Spinal cord (tissue), 10 donors: Measurements from ENCODE around the gene WFDC5. TPM values are rescaled to one million over a fixed set of nuclear protein-coding genes. Genes with fewer than 3 reads are reported as not detected.

Source experiments
- DNase-seq, 6 donors: peaks; one replicate each; pipeline versions ENCODE4 v3.0.0 to v3.0.0-alpha.2; 2013 to 2015; ENCODE audit warnings: low spot score in 6 of 6, low read depth in 4 of 6
- H3K27ac ChIP-seq: one replicate; pipeline ENCODE4 v1.5.1; 2013; ENCODE audit warnings: low read depth, low read length, control low read depth
- H3K27me3 ChIP-seq: one replicate; pipeline ENCODE4 v1.6.1; 2013; ENCODE audit warnings: low read length; ENCODE audit not compliant: control insufficient read depth, insufficient read depth
- H3K36me3 ChIP-seq: one replicate; pipeline ENCODE4 v1.6.1; 2013; ENCODE audit warnings: low read length; ENCODE audit not compliant: control insufficient read depth, insufficient read depth
- H3K4me1 ChIP-seq: one replicate; pipeline ENCODE4 v1.6.1; 2013; ENCODE audit warnings: low read length; ENCODE audit not compliant: control insufficient read depth, insufficient read depth
- H3K4me3 ChIP-seq: one replicate; pipeline ENCODE4 v1.5.1; 2013; ENCODE audit warnings: low read depth, low read length, control low read depth
- H3K9me3 ChIP-seq: one replicate; pipeline ENCODE4 v1.6.1; 2013; ENCODE audit warnings: low read length; ENCODE audit not compliant: control insufficient read depth, insufficient read depth
- WGBS: methylation state at CpG from one replicate; pipeline ENCODE4 v1.1.5; 2013; ENCODE audit warnings: missing lambda C conversion rate; ENCODE audit not compliant: insufficient coverage; 5-methylcytosine and 5-hydroxymethylcytosine counted together
- polyA plus RNA-seq, 2 donors: library from polyadenylated mRNA; unstranded; fragments of 120-200 nt; gene quantifications; one replicate each; pipeline ENCODE4 v1.2.1, GENCODE V29; 2013; ENCODE audit not compliant: insufficient read length in 2 of 2
- total RNA-seq, 2 donors: library from RNA; depleted of rRNA in 1 of 2; stranded (reverse); fragments of 120-200 nt in 1 of 2; fragments of >200 nt in 1 of 2; gene quantifications; one replicate each; pipeline versions ENCODE4 v1.2.3 to v1.2.4, GENCODE V29; 2013 to 2014
- donor health status: healthy.

WFDC5 gene
- total and polyA plus RNA-seq, 4 donors = 0.28 to 0.57 (median 0.33) TPM; not detected in 1

DNA sequence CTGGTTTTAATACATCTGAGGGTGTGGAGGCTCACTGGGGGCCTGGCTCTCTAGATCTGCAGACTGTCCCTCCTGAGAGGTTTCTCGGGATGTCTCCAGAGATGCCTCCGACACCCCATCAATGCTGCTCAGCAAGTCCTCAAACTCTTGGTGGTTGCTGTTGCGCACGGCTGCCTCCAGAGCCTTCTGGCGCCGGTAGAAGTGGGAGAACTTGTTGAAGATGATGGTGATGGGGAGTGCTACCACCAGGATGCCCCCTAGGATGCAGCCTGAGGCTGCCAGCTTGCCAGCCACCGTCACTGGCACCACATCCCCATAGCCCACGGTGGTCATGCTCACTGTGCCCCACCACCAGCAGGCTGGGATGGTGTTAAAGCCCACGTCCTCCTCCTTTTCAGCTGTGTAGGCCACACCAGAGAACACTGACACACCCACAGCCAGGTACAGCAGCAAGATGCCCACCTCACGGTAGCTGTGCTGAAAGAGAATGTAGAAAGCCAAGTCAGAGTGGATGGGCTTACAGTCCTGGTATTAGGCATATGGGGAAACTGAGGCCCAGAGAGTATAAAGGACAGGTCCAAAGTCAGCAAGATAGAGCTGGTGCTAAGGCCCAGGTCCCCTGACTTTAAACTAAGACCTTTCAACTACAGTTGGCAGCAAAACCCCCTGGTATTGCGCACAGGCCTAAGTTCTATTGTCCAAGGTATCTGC is 20.0 kb downstream of the WFDC5 start:
- 92% methylated on average over 9 of the region's 11 CpGs for WGBS
- Histone ChIP-seq H3K27me3 (peaks cover 25% of the 10 kb centered on the region), H3K4me3 (no peak overlapping the region), H3K4me1 (peaks cover 21% of the 10 kb centered on the region), H3K9me3 (no peaks in the 10 kb centered on the region), H3K27ac (no peak overlapping the region), H3K36me3 (peaks cover 3% of the 10 kb centered on the region)
- DNase-seq = no peak

DNA sequence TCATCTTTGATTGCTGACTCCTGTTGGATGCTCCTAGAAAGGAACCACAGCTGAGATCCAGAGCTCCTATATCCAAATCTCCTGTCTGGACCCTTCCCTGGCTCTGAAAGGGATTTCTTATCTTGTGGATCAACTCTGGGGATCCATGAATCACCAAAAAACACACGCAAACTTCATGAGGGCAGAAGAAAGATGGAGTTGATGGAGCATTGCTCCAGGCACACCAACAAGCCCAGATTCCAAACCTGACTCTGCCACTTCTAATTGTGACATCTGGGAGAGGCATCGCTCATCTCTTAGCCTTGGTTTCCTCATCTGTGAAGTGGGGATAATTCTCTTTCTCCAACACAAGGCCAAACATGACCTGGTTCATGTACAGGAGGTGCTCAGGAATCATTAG is 20.8 kb downstream of the WFDC5 start:
- 100% methylated on average over 1 of the region's 2 CpGs for WGBS
- H3K27ac ChIP-seq = no peak overlapping the region
- peaks cover 17% of the 10 kb centered on the region for H3K27me3 ChIP-seq
- H3K36me3 ChIP-seq = peaks cover 3% of the 10 kb centered on the region
- H3K4me3 ChIP-seq = no peak overlapping the region
- no peak for DNase-seq
- H3K4me1 ChIP-seq = peaks cover 21% of the 10 kb centered on the region
- H3K9me3 ChIP-seq = no peaks in the 10 kb centered on the region

DNA sequence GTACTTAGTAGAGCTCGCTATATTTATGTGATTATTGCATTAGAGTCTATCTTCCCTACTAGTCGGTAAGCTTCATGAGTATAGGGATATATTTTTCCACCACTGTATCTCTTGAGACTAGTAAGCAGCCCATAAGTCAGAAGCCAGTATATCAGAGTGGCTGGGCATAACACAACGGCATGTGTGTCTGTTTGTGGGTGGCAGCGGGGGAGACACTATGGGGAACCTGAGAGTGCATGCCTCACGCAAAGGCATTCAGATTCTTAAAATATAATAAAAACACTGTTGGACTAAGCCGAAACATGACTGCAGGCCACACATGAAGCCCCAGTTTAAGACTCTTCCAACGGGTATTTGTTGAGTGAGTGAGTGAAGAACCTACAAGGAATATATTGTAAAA is 22.1 kb downstream of the WFDC5 start:
- Histone ChIP-seq H3K9me3 (no peaks in the 10 kb centered on the region), H3K4me1 (peaks cover 18% of the 10 kb centered on the region), H3K27ac (no peak overlapping the region), H3K27me3 (peaks cover 5% of the 10 kb centered on the region), H3K4me3 (no peak overlapping the region), H3K36me3 (no peaks in the 10 kb centered on the region)
- WGBS = 80% methylated on average over 2 of the region's 7 CpGs
- no peak for DNase-seq

DNA sequence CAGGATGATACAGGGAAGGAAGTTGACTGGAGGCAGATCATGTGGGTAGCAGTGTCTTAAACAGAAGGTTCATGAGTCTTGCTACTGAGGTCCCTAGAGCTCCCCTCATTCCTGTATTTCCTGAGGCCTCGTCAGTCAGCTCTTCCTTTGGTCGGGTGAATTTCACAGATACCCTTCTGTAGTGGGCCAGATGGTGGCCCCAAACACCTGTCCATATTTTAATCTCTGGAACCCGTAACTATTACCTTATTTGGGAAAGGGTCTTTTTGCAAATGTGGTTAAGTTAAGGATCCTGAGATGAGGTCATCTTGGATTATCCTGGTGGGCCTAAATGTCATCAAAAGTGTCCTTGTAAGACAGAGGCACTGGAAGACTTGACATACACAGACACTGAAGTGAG is 23.6 kb downstream of the WFDC5 start:
- Histone ChIP-seq H3K4me1 (peaks cover 9% of the 10 kb centered on the region), H3K4me3 (no peak overlapping the region), H3K9me3 (no peaks in the 10 kb centered on the region), H3K36me3 (no peaks in the 10 kb centered on the region), H3K27ac (no peak overlapping the region), H3K27me3 (no peaks in the 10 kb centered on the region)
- DNase-seq = no peak
- 100% methylated on average over 1 of the region's 3 CpGs for whole genome bisulfite sequencing

DNA sequence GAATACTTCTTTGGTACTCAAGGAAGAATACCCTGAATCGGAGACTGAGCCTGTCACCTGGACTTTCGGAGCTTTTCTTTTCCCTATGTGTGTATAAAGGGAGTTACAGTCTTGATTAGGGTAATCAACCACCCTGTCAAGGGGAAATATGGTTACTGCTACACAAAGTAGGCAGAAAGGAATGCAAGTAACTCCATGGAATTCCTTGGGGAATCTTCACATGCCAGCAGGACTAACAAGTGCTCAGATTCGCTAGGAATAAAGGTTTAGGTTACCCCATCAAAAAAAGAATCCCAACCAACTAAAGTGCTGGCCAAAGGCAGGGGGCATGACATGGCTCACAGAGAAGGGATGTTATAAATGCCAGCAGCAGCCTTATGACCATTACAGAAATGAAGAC is 24.5 kb downstream of the WFDC5 start:
- Histone ChIP-seq H3K4me3 (no peak overlapping the region), H3K9me3 (no peaks in the 10 kb centered on the region), H3K36me3 (no peaks in the 10 kb centered on the region), H3K27ac (no peak overlapping the region), H3K4me1 (peaks cover 4% of the 10 kb centered on the region), H3K27me3 (no peaks in the 10 kb centered on the region)
- DNase-seq = no peak
- WGBS = 93% methylated on average over 3 of the region's 3 CpGs

DNA sequence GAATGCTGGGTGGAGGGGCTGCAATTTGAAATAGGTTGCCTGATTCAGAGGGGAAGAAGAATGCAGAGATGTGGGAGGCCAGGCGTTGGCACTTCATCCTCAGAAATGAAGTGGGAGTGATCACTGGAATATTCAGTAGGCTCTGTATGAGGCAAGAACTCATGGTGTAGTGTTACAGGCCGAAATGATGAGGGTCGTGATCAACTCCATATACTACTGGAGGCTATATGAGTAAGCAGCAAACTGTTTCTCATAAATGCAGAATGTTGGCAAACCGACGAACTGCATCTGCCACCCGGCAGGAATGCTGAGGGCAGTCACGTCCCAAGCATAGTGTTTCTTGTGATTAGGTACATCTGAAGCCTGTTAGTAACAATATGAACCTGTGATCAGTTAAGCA is 26.7 kb downstream of the WFDC5 start:
- no peak for DNase-seq
- Histone ChIP-seq H3K4me1 (no peaks in the 10 kb centered on the region), H3K9me3 (no peaks in the 10 kb centered on the region), H3K36me3 (no peaks in the 10 kb centered on the region), H3K4me3 (no peak overlapping the region), H3K27me3 (no peaks in the 10 kb centered on the region), H3K27ac (no peak overlapping the region)
- WGBS = 45% methylated on average over 1 of the region's 7 CpGs

DNA sequence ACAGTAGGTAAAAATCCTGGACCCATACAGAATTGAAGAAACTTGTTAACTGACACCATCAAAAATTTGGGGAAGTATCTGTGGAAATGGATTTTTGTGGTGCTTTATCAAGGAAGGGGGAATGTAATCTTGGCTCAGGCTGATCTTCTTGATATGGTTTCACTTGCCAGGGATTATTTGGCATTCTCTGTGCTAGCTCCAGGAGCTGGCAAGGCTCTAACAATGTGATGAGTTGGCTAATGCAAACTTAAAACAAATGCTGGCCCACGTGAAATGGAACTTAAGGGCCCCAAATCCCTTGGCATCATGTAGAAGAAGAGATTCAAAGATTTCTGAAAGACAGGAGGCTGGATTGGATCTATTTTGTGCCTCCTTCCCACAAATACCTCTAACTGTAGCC is 27.2 kb downstream of the WFDC5 start:
- H3K27ac ChIP-seq = no peak overlapping the region
- no peaks in the 10 kb centered on the region for H3K36me3 ChIP-seq
- H3K4me1 ChIP-seq = no peaks in the 10 kb centered on the region
- no peaks in the 10 kb centered on the region for H3K27me3 ChIP-seq
- H3K9me3 ChIP-seq = no peaks in the 10 kb centered on the region
- H3K4me3 ChIP-seq = no peak overlapping the region
- DNase-seq = peak in 1 of 6 donors; percentile 57
- no CpG with 5 or more reads among the region's 1 CpG for WGBS

DNA sequence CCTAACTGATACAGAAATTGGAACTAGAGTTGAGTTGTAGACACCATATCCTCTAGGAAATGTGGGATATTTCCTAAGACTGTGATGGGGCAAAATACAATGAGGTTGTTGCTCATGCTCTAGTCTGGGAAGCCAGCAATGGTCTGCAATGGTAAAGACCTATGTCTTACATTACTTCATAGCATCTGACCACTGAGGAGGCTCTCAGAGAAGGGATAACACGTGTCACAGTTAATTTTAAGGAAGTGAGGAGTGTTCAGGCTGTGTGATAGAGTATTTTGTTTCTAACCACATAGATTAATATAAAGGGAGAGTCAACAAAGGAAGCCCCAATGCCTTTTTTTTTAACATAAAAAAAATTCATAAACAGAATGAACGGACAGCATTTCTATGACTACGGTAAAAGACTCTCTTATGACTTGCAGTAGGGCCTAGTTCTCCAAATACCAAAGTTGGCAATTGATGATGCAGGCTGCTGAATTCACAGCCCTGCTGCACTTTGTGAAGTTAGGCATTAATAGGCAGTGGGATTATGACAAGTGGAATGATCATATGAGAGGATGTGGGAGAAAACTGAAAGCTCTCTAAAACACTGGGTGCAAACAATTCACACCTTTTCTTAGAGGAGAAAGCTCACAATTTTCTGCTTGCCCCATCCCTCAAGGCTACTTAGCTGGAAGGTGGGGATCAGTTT is 27.7 kb downstream of the WFDC5 start:
- H3K9me3 ChIP-seq = no peaks in the 10 kb centered on the region
- DNase-seq = no peak
- H3K4me3 ChIP-seq = no peak overlapping the region
- no peak overlapping the region for H3K27ac ChIP-seq
- H3K36me3 ChIP-seq = no peaks in the 10 kb centered on the region
- WGBS = no CpG with 5 or more reads among the region's 3 CpGs
- no peaks in the 10 kb centered on the region for H3K27me3 ChIP-seq
- no peaks in the 10 kb centered on the region for H3K4me1 ChIP-seq

DNA sequence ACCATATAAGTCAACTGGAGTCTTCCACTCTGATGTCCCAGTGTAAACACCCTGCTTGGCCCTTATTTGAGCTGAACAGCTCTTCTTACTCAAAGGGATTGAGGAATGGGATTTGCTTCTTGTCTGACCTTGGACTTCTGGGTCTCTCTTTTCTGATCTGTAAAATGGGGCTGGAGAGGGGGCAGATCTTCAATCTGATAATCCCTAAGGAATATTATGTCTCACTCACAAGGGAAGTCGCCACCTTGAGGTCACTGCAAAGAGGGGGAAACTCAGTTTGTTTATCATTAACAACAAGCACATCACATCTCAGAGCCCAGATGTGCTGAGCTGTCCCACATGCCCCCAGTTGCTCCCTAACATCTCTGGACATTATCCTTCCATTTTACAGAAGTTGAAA is 29.1 kb downstream of the WFDC5 start:
- Histone ChIP-seq H3K27me3 (no peaks in the 10 kb centered on the region), H3K9me3 (no peaks in the 10 kb centered on the region), H3K36me3 (no peaks in the 10 kb centered on the region), H3K27ac (no peak overlapping the region), H3K4me3 (no peak overlapping the region), H3K4me1 (no peaks in the 10 kb centered on the region)
- DNase-seq = no peak
- WGBS = 67% methylated on average over 1 of the region's 1 CpG

DNA sequence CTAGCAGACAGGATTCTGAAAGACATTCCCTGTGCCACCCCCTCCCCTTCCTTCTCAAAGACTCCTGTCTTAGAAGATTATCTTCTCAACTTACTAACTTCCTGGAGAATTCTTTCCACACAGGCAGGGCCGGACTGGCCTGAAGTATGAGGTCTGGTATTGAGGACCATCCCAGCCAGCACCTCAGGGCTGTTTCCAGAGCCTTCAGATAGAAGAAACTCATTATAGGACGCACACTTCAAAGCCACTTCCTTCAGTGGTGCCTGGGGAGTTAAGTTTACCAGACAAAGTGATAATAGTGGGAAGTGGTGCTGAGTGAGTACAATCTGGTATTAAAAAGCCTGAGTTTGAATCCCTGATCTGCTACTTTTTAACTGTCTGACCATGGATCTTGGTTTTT is 29.7 kb downstream of the WFDC5 start:
- Histone ChIP-seq H3K4me3 (no peak overlapping the region), H3K4me1 (no peaks in the 10 kb centered on the region), H3K36me3 (no peaks in the 10 kb centered on the region), H3K9me3 (no peaks in the 10 kb centered on the region), H3K27ac (no peak overlapping the region), H3K27me3 (no peaks in the 10 kb centered on the region)
- WGBS = 100% methylated on average over 1 of the region's 2 CpGs
- DNase-seq = no peak
